Activated CD4-positive, alpha-beta T cell treated with anti-CD3 and anti-CD28 coated beads for 1 hour (primary cell): ENCODE results near the gene CAPZA2.
A peak's percentile ranks its signal among the peaks of the same experiment; 100 is the strongest.
"Not testable (repeated sequence)": the region's sequence is repeated elsewhere in the genome, so short reads cannot be mapped to it uniquely, and the experiment has no call there.

Experiments used
- DNase-seq: peaks from one replicate; pipeline ENCODE4 v3.0.0-alpha.2; 2020

CAPZA2 gene

GRCh38 chr7:116862234-116862950 lies at the start of gene CAPZA2:
Gene CAPZA2, plus strand, starts transcription at chr7:116862587. Its CDS starts 25 bp downstream, at chr7:116862612.
- peak; percentile 92 for DNase-seq

- no peak for DNase-seq
These were observed 49.5 kb upstream of the CAPZA2 start for GRCh38 chr7:116812860-116813259.

GRCh38 chr7:116813371-116813770 lies 49.0 kb upstream of the CAPZA2 start:
- not testable (repeated sequence) for DNase-seq

GRCh38 chr7:116815041-116815440 lies 47.3 kb upstream of the CAPZA2 start:
- no peak for DNase-seq

- DNase-seq, result no peak
These were observed 42.2 kb upstream of the CAPZA2 start for GRCh38 chr7:116820149-116820548.

GRCh38 chr7:116821647-116822046 lies 40.7 kb upstream of the CAPZA2 start:
- not testable (repeated sequence) for DNase-seq

- no peak for DNase-seq
These were observed 37.9 kb upstream of the CAPZA2 start for GRCh38 chr7:116824449-116824848.

- DNase-seq, result no peak
These were observed 34.1 kb upstream of the CAPZA2 start for GRCh38 chr7:116828281-116828680.

- DNase-seq, result no peak
These were observed 33.3 kb upstream of the CAPZA2 start for GRCh38 chr7:116829041-116829440.

GRCh38 chr7:116829493-116829892 lies 32.9 kb upstream of the CAPZA2 start:
- no peak for DNase-seq

GRCh38 chr7:116832692-116833091 lies 29.7 kb upstream of the CAPZA2 start:
- DNase-seq, result no peak

- DNase-seq, result no peak
These were observed 27.4 kb upstream of the CAPZA2 start for GRCh38 chr7:116834815-116835504.

- no peak for DNase-seq
These were observed 26.3 kb upstream of the CAPZA2 start for GRCh38 chr7:116836048-116836447.

GRCh38 chr7:116836911-116837310 lies 25.5 kb upstream of the CAPZA2 start:
- DNase-seq, result no peak

- no peak for DNase-seq
These were observed 24.8 kb upstream of the CAPZA2 start for GRCh38 chr7:116837586-116837985.

GRCh38 chr7:116840256-116840655 lies 22.1 kb upstream of the CAPZA2 start:
- DNase-seq, result no peak

GRCh38 chr7:116842371-116842770 lies 20.0 kb upstream of the CAPZA2 start:
- DNase-seq, result no peak

GRCh38 chr7:116843378-116843777 lies 19.0 kb upstream of the CAPZA2 start:
- DNase-seq, result no peak

- no peak for DNase-seq
These were observed 11.2 kb upstream of the CAPZA2 start for GRCh38 chr7:116851175-116851574.

- no peak for DNase-seq
These were observed 10.7 kb upstream of the CAPZA2 start for GRCh38 chr7:116851671-116852070.

GRCh38 chr7:116854132-116854531 lies 8.3 kb upstream of the CAPZA2 start:
- no peak for DNase-seq

- no peak for DNase-seq
These were observed 5.3 kb upstream of the CAPZA2 start for GRCh38 chr7:116857052-116857451.

- DNase-seq, result no peak
These were observed 3.1 kb upstream of the CAPZA2 start for GRCh38 chr7:116859323-116859722.

- DNase-seq, result no peak
These were observed 670 bp upstream of the CAPZA2 start for GRCh38 chr7:116861717-116862116.
